ENCODE data around the gene PLXDC2. TPM values are rescaled to one million over a fixed set of nuclear protein-coding genes. Genes with fewer than 3 reads are reported as not detected.

PLXDC2 gene
- total RNA-seq, 1 donor from 2014 or later, result 58.7 TPM

DNA sequence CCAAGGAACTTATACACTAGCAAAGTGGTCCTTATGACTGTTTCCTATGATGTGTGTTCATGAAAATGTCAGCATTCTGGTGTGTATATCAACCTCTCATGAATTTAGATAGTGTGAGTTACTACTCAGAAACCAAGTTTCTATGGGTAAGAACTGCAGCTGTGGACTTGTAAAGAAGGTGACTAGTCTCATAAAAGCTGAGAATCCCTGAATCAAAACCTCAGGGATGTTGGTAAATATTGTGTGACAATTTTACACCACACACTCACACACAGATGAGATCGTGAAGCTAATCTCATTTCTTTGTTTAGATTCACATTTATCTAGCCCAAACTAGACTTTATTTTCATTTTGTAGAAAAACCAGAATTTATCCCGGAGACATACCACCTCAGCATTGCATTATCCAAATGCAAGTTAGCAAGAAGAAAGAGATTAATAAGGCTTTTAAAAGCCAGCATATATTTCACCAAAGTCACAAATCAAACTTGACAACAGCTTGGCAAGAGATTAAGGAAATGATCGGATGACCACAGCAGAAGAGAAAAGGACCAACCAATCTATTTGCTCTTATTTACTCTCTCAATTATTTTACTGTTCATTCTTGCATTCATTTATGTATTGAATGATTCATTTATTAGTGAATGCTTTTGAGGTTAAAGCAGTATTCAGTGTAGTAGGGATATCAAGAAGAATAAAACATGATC, 92.9 kb downstream of the PLXDC2 start:
- no peak for DNase-seq (ENCODE audit: low spot score)

- no peak for DNase-seq (ENCODE audit: low spot score)
These were observed 95.7 kb downstream of the PLXDC2 start for GRCh38 chr10:19911886-19912285.

- DNase-seq (ENCODE audit: low spot score), result no peak
These were observed 97.8 kb downstream of the PLXDC2 start for GRCh38 chr10:19913987-19914386.

DNA sequence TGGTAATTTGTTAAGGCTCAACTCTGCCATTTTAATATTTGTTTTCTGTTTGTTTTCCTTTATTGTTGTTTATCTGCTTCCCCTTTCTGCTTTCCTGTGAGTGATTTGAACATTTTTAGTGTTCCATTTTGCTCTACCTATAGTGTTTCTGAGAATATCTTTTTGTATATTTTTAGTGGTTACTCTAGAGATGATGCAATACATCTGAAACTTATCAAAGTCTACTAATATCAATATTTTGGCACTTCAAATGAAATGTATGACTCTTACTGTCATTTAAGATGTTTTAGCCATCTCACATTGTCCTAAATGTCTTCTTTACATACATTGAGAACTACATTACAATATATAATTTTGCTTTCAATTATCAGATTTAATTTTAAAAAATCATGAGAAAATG, 98.9 kb downstream of the PLXDC2 start:
- no peak for DNase-seq (ENCODE audit: low spot score)

DNA sequence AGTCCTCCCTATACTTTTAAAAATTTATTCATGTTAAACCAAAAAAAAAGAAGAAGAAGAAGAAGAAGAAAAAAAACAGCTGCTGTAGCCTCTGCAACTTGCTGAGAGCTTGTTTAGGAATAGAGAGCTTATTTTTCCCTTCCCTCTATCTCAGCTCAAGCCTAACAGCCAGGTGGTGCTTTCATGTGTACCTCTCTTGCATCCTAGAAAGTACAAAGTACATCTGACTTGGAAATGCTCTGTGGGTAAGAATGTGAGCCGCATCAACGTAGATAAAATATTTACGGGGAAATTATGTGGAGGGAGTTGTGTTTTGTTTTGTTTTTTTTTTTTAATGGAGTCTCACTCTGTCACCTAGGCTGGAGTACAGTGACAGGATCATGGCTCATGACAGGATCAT, 99.6 kb downstream of the PLXDC2 start:
- DNase-seq (ENCODE audit: low spot score), result no peak

DNA sequence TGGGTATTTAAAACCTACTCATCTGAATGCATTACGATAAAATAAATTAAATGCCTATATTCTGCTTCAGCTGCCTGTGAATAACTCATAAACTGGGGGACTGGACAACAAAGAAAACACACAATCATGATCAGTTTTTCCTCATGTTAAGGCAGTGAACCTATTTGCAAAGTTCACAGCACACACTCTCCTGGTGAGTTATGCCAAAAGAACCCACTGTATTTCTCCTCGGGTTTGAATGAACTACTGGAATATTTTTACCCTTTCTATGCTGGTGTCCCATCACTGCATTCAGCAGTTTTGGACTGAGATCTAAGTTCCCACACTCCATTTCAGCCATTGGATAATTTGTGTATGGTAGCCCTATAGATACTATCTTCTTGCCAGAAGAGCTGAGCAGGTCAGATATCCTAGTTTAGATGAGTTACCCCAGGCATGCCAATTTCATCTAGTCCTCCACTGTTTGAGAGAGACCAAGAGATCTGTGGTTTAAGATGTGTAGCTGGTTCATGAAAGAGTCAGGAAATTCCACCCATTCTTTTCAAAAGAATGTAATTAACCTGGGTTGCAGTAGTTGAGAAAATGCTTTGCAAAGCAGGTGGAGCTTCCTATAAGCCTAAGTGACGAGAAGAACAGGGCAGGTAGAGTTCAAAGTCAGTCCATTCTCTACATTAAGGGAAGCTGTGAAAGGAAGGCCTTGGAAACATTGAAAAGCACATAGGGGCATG, 101.7 kb downstream of the PLXDC2 start:
- DNase-seq (ENCODE audit: low spot score), result no peak

DNA sequence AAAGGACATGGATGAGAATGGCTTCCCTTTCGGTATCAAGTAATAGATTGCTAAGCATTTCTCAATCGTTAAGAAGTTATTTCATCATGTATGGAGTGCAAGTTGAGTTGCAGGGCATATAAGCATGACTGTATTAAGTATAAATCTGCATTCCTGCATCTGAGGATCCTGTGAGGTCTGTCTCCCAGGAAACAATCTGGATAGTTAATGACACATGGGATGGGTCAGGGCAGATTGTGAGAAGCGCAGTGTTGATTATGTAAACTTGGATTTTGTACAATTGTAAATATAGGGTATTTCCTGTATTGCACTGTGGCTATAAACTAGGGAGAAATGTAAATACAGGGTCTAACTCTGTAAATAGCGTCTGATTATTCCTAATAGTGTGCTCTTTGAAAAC, 102.6 kb downstream of the PLXDC2 start:
- no peak for DNase-seq (ENCODE audit: low spot score)

DNA sequence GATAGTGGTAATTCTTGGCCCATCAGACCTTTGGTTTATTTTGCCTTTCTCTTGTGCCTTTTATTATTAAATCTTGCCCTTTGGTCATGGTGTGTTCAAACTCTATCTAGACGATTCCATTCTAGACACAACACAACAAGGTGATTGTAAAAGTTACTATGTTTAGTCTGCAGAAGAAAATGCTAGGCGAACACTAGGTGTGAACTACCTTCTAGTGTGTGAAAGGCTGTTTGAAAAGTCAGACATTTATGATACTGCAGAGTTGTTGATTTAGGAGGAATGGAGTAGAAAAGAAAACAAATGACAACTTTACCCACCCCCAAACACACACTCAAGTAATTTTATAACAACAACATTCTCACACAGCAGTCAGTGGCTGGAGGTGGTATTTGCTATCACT, 103.4 kb downstream of the PLXDC2 start:
- no peak for DNase-seq (ENCODE audit: low spot score)

- DNase-seq (ENCODE audit: low spot score), result no peak
These were observed 104.0 kb downstream of the PLXDC2 start for GRCh38 chr10:19920075-19920726.

DNA sequence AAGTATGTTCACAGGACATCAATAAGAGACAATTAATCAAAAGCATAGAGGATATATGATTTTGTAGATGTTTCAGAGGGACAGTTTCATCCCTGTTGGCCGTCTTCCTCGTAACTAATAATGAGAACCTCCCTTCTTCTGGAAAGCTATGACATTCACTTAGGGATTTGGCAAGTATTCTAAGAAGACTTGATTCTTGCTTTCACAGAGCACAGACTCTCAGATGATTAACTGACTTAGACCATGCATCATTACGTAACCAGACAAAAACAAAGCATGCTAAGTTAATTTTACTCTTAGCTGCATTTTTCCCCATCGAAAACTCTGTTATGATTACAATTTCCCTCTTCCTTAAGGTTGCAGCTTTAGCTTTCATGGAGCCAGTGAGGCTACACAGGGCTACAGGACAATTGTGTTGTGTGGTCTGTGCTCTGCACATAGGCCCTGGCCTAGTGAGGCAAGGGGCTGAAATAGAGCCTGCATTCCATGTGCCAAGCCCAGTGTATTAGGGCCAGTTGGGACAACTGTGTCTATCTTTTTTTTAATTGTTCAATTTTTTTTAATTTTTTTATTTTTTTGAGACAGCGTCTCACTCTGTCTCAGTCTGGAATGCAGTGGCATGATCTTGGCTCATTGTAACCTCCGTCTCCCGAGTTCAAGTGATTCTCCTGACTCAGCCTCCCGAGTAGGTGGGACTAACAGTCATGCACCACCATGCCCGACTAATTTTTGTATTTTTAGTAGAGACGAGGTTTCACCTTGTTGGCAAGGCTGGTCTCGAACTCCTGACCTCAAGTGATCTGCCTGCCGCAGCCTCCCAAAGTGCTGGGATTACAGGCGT, 105.3 kb downstream of the PLXDC2 start:
- no peak for DNase-seq (ENCODE audit: low spot score)

DNA sequence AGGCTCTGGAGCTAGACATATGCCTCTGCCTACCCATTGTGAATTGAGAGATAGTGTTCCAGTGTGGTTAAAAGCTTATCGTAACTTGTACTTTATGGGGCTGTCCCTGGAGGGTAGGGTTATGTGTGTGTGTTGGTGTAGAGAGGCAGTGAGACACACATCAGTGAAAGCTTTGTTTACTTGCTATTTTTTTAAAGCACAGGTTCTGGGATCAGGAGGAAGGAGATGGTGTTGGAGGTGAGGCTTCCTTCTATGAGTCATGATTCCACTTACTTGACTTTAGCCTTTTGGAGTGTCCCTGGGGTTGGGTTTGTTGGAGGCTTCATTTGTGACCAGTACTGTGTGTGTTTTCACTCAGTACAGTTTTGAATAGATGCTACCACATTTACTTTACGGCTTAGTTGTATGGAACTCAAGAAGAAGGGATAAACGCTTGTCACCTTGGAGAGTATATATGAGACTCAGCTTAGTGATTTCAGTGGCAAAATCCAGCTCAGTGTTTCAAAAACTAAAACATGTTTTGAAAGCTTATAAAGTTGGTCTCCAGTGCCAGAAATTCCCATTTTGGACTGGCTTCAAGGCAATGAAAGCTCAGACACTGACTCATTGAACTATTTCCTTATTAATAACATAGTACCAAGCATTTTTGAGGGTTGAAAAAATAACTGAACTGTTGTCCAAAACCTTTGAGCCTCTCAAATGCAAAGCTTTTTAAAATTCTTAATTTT, 106.2 kb downstream of the PLXDC2 start:
- no peak for DNase-seq (ENCODE audit: low spot score)

DNA sequence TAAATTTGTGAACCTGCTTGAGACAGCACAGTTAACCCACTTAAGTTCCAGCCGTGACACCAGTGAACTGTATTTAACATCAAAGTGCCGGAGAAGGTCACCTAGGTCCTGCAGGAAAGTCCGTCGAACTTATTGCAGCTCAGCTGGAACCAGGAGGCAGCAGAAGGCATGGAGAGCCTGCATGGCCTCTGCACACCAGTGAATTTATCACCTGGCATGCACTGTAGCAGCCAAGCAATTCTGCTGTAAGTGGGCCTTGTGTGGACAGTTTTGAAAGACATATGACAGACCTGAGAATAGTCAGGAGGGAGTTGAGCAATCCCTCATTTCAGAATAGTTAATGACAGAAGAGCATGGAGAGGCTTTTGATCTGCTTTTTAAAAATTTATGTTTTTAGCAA, 108.8 kb downstream of the PLXDC2 start:
- no peak for DNase-seq (ENCODE audit: low spot score)

DNA sequence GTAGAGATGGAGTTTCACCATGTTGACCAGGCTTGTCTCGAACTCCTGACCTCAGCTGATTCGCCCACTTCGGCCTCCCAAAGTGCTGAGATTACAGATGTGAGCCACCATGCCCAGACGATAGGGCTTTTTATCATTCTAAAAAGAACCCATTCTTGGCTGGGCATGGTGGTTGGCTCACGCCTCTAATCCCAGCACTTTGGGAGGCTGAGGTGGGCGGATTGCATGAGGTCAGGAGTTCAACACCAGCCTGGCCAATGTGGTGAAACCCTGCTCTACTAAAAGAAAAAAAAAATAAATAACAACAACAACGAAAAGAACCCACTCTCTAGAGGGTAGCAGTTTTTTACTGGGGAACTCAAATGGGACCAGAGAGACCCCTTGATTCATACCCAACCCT, 112.7 kb downstream of the PLXDC2 start:
- DNase-seq (ENCODE audit: low spot score), result no peak

DNA sequence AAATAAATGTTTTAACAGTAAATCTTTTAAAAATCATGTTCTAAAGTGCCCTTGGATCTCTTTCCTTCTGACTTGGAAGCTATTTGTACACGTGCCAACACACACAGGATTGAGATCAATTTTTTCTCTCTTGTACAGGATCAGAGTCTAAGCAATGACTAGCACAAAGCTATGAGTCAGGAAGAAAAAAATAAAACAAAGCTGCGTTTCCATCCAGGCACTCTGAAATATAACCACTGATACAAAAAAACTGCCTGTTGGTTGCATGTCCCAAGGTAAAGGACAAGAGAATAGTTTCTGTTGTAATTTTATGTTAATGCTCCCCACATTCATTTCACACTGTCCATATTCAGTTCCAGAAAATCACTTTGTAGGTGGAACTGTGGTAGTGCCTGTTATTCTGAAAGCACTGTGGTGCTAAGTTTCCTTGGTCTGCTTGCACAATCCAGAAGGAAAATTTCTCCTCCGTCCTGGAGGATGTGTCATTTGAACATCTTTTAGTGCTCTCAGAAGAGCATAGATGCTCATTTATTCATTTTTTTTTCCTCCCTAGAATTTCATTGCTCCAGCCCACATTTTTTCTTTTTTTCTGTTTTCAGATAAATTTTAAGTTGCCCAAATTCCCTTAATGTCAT, 113.4 kb downstream of the PLXDC2 start:
- no peak for DNase-seq (ENCODE audit: low spot score)

DNA sequence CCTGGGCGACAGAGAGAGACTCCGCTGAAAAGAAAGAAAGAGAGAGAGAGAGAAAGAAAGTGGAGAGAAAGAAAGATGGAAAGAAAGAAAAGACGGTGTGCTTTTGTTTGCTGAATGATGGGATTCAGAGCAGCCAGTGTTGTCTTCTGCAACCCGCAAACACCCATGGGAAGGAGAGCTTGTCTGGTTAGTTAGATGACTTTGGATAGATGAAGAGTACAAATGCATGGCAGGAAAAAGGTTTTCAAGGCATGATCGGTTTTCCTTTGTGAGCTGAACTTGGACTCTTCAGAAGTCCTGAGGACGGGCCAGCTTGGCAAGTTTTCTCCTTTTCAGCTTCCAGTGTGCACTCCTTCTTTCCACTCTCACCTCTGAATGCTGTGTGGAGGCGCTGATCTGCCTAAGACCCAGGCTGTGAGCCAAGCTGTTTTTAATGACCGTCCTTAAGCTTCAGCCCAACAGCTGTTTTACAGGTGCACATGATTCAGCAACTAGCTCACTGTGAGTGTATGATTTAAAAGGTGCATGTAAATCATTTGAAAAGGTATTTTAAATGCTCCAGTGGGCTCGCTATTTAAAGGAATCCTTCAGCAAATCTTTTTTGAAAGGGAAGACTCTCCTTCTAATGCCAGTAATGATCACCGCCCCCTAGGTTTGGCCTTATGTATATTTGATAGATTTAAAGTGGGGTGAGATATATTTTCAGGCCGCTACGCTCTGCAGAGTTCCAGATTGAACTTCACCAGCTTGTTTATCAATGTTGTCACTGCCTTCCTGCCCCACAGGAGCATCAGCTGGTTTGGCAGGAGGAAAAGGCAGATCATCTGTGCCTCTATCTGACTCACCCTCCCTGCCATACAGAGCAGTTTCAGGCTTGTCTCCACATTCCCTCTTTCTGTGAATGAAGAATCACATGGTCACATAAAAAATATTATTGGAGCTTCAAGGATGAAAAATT, 115.0 kb downstream of the PLXDC2 start:
- DNase-seq (ENCODE audit: low spot score), result no peak

DNA sequence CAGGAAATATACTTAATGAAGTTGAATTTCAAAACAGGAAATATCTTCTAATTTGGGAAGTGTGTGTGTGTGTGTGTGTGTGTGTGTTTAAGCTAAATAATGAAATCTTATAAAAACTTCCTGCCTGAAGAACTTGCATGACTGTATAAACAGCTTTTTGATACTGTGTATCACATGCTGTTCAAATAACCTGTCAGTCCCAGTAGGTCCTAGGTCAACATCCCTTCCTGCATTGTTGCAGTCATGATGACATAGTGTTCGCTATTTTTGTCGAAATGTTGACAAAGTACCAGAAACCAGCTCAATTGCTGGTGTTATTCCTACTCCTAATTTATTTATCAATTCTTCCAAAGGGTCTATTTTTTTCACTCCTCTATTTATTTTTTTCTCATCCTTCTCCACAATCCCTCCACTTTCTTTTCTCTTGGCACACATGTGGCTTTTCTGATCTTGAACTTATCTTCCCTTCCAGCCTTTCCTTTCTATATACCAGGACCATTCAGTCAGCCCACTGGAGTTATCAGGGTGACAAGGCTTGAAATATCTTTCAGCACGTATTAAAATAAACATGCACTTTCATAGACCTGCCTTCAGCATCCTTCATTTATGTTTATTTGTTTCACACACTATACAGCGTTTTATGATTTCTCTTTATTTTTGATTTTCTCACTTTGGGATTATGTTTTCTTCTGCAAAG, 115.8 kb downstream of the PLXDC2 start:
- DNase-seq (ENCODE audit: low spot score), result no peak

DNA sequence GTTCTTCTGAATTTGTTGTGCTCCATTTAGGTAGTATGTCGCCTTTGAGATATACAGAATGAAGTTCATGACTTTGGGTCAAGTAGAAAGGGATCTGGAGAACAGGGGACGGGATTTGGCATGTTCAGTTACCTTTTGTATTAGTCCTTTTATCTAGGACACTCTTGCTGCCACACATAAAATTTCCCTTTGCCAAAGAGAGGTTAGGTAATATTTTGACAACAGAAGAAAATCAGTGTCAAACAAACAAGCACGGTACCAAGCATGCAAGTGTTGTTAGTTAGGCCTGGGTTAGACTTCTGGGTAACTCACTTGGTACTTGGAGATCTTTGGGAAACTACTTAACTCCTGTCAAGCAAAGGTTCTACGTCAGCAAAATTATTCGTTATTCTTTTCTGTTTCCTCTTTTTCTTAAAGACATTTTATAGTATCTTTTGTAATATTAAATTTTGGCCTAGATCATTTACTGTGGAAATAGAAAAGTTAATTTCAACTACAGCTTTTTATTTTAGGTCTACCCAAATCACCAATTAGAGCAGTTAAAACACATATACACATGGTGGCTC, 116.7 kb downstream of the PLXDC2 start:
- no peak for DNase-seq (ENCODE audit: low spot score)

DNA sequence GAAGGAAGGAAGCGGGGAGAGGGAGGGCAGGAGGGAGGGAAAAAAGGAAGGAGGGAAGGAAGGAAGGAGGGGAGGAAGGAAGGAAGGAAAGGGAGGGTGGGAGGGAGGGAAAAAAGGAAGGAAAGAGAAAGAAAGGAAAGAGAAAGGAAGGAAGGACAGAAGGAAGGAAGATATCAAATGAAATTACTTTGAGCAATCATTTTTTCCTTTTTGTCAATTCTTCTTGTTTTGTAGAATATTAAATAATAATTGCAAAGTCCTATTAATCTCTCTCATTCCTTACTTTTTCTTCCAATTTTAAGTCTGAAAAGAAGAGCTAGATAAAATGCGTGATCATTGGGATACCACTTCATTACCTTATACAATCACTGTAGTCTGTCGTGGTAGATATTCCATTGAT, 117.5 kb downstream of the PLXDC2 start:
- DNase-seq (ENCODE audit: low spot score), result no peak

Data from mesenteric fat pad (tissue), 1 donor.